H1 (cell line): ENCODE data around the gene AUH. TPM values are rescaled to one million over a fixed set of nuclear protein-coding genes. Genes with fewer than 3 reads are reported as not detected.

Experiments used
- CTCF ChIA-PET: fragments of 300-600 bp; sonication (Branson Sonifier 250); formaldehyde crosslinking; loops from one replicate; lab custom pipeline; 2021; ENCODE audit not compliant: partially characterized antibody; lab: Charles Lee
- POLR2A ChIA-PET: fragments of 300-600 bp; sonication (Branson Sonifier 250); formaldehyde crosslinking; loops from one replicate; lab custom pipeline; 2021; ENCODE audit warnings: inconsistent platforms; ENCODE audit not compliant: partially characterized antibody; lab: Charles Lee
- DNase-seq, 2 experiments: peaks; one replicate each; pipeline versions ENCODE4 v3.0.0 to v3.0.0-alpha.2; 2010 to 2022; ENCODE audit warnings: low spot score in 2 of 2, low read depth in 1 of 2, mixed read lengths in 1 of 2
- FAIRE-seq: peaks from 2 replicates; lab custom pipeline; 2011; peaks lifted over from hg19 to GRCh38; lab: Jason Lieb, UNC
- H2AFZ ChIP-seq: 2 replicates; pipeline ENCODE4 v1.8.1; 2012; ENCODE audit warnings: low read length, inconsistent platforms
- H2AK5ac ChIP-seq: 2 replicates; pipeline ENCODE4 v1.6.1; 2013; ENCODE audit warnings: low read depth, low read length
- H2BK120ac ChIP-seq: replicated peaks from 2 replicates; pipeline ENCODE3; 2013; ENCODE audit warnings: low read depth, low read length, inconsistent platforms
- H2BK12ac ChIP-seq: 2 replicates; pipeline ENCODE4 v1.6.1; 2013; ENCODE audit warnings: low read depth, low read length
- H2BK15ac ChIP-seq: 2 replicates; pipeline ENCODE4 v1.6.1; 2013; ENCODE audit warnings: low read length
- H2BK20ac ChIP-seq: 2 replicates; pipeline ENCODE4 v1.6.1; 2013; ENCODE audit warnings: low read length
- H2BK5ac ChIP-seq: 2 replicates; pipeline ENCODE4 v1.6.1; 2013; ENCODE audit warnings: low read depth, low read length
- H3K14ac ChIP-seq: 2 replicates; pipeline ENCODE4 v1.6.1; 2013; ENCODE audit warnings: inconsistent platforms; ENCODE audit not compliant: insufficient read length
- H3K18ac ChIP-seq: 2 replicates; pipeline ENCODE4 v1.6.1; 2013; ENCODE audit warnings: low read length; ENCODE audit errors: extremely low read depth
- H3K23ac ChIP-seq: 2 replicates; pipeline ENCODE4 v1.6.1; 2013; ENCODE audit warnings: inconsistent platforms; ENCODE audit not compliant: insufficient read length
- H3K23me2 ChIP-seq: 2 replicates; pipeline ENCODE4 v1.6.1; 2013; ENCODE audit warnings: low read depth, low read length
- H3K27ac ChIP-seq: 2 replicates; pipeline ENCODE4 v1.6.1; 2011; ENCODE audit warnings: low read depth, low read length, inconsistent platforms
- H3K27me3 ChIP-seq, 4 experiments: replicated peaks in 1 of 4; 1 replicate in 1 of 4; 2 replicates in 3 of 4; pipeline versions ENCODE4 v1.6.1 to v1.8.1; 2011 to 2013; ENCODE audit warnings: low read length in 3 of 4, mild to moderate bottlenecking in 3 of 4, inconsistent platforms in 2 of 4, mixed read lengths in 2 of 4, moderate library complexity in 1 of 4; ENCODE audit not compliant: control insufficient read depth in 3 of 4, insufficient read depth in 3 of 4; ENCODE audit errors: extremely low read depth in 1 of 4
- H3K36me3 ChIP-seq, 4 experiments: 2 replicates each; pipeline versions ENCODE4 v1.6.1 to v1.8.1; 2011 to 2013; ENCODE audit warnings: mild to moderate bottlenecking in 4 of 4, low read length in 3 of 4, moderate library complexity in 2 of 4, control low read depth in 1 of 4, inconsistent platforms in 1 of 4; ENCODE audit not compliant: insufficient read depth in 4 of 4, control insufficient read depth in 2 of 4
- H3K4ac ChIP-seq: replicated peaks from 2 replicates; pipeline ENCODE3; 2013; ENCODE audit warnings: low read length, low read depth, mixed read lengths, inconsistent platforms; ENCODE audit not compliant: insufficient read length
- H3K4me1 ChIP-seq, 4 experiments: replicated peaks in 1 of 4; 1 replicate in 1 of 4; 2 replicates in 3 of 4; pipeline versions ENCODE4 v1.6.1 to v1.8.1; 2011 to 2013; ENCODE audit warnings: low read length in 3 of 4, inconsistent platforms in 2 of 4, mixed read lengths in 1 of 4; ENCODE audit not compliant: insufficient read depth in 4 of 4, control insufficient read depth in 3 of 4
- H3K4me2 ChIP-seq, 2 experiments: 2 replicates each; pipeline versions ENCODE4 v1.6.1 to v1.8.1; 2011 to 2013; ENCODE audit warnings: low read depth in 2 of 2, low read length in 2 of 2, control low read depth in 1 of 2, inconsistent platforms in 1 of 2, mild to moderate bottlenecking in 1 of 2; ENCODE audit not compliant: insufficient read depth in 1 of 2
- H3K4me3 ChIP-seq, 4 experiments: fragments of 200-600, 300-600 bp in 1 of 4; sonication (generic), shearing (Covaris generic), sonication (Bioruptor Twin) in 1 of 4; 2 replicates each; pipeline versions ENCODE4 v1.5.1 to v1.8.1; 2011 to 2016; ENCODE audit warnings: low read length in 4 of 4, low read depth in 3 of 4, control low read depth in 2 of 4, inconsistent platforms in 2 of 4, mild to moderate bottlenecking in 2 of 4, mixed read lengths in 1 of 4, moderate library complexity in 1 of 4; ENCODE audit not compliant: insufficient read depth in 2 of 4; ENCODE audit errors: extremely low read depth in 1 of 4
- H3K56ac ChIP-seq: replicated peaks from 2 replicates; pipeline ENCODE3; 2013; ENCODE audit warnings: low read depth, mild to moderate bottlenecking, mixed read lengths, low read length, inconsistent platforms; ENCODE audit not compliant: insufficient read length
- H3K79me1 ChIP-seq: 2 replicates; pipeline ENCODE4 v1.6.1; 2013; ENCODE audit warnings: low read depth, low read length, control low read depth
- H3K79me2 ChIP-seq, 2 experiments: 2 replicates each; pipeline versions ENCODE4 v1.6.1 to v1.8.1; 2012 to 2013; ENCODE audit warnings: low read length in 2 of 2, mild to moderate bottlenecking in 2 of 2, inconsistent platforms in 1 of 2; ENCODE audit not compliant: insufficient read depth in 2 of 2, control insufficient read depth in 1 of 2
- H3K9ac ChIP-seq, 4 experiments: replicated peaks in 1 of 4; 1 replicate in 1 of 4; 2 replicates in 3 of 4; pipeline versions ENCODE4 v1.6.1 to v1.8.1; 2011 to 2013; ENCODE audit warnings: low read depth in 3 of 4, low read length in 3 of 4, control low read depth in 2 of 4, mild to moderate bottlenecking in 2 of 4, moderate library complexity in 2 of 4, inconsistent platforms in 1 of 4; ENCODE audit errors: extremely low read depth in 1 of 4
- H3K9me3 ChIP-seq, 2 experiments: 2 replicates each; pipeline versions ENCODE4 v1.6.1 to v1.8.1; 2012 to 2013; ENCODE audit warnings: mild to moderate bottlenecking in 2 of 2, moderate library complexity in 2 of 2, control low read depth in 1 of 2, inconsistent platforms in 1 of 2, low read depth in 1 of 2, low read length in 1 of 2, mixed read lengths in 1 of 2; ENCODE audit not compliant: insufficient read depth in 2 of 2
- H4K20me1 ChIP-seq, 2 experiments: replicated peaks in 1 of 2; 2 replicates each; pipeline versions ENCODE3 to v1.8.1; 2011 to 2013; ENCODE audit warnings: inconsistent platforms in 2 of 2, low read length in 2 of 2, mild to moderate bottlenecking in 1 of 2; ENCODE audit not compliant: insufficient read depth in 2 of 2, control insufficient read depth in 1 of 2
- H4K5ac ChIP-seq: 2 replicates; pipeline ENCODE4 v1.6.1; 2013; ENCODE audit warnings: low read length, low read depth, mixed read lengths, inconsistent platforms; ENCODE audit not compliant: insufficient read length
- H4K8ac ChIP-seq: 2 replicates; pipeline ENCODE4 v1.8.0; 2013; ENCODE audit warnings: mild to moderate bottlenecking, moderate library complexity, low read length, inconsistent platforms; ENCODE audit not compliant: insufficient read depth; ENCODE audit errors: extremely low read depth
- H4K91ac ChIP-seq: replicated peaks from 2 replicates; pipeline ENCODE3; 2013; ENCODE audit warnings: low read length, mixed read lengths, inconsistent platforms; ENCODE audit not compliant: insufficient read length
- ASH2L ChIP-seq: fragments of 200-600, 300-600 bp; sonication (generic); IDR thresholded peaks from one replicate; pipeline ENCODE4 v1.7.1; 2017; ENCODE audit warnings: low read length
- CEBPB ChIP-seq: IDR thresholded peaks from 2 replicates; pipeline ENCODE4 v1.6.1; 2012; ENCODE audit warnings: low read depth, low read length
- E2F6 ChIP-seq: IDR thresholded peaks from 2 replicates; pipeline ENCODE4 v1.6.1; 2012; ENCODE audit warnings: inconsistent platforms
- KDM5A ChIP-seq: fragments of 200-600 bp; IDR thresholded peaks from 2 replicates; pipeline ENCODE4 v1.7.1; 2012; ENCODE audit warnings: mild to moderate bottlenecking, low read length, inconsistent platforms, mixed read lengths
- NANOG ChIP-seq: IDR thresholded peaks from 2 replicates; pipeline ENCODE4 v1.6.1; 2011; ENCODE audit warnings: low read length, low read depth, mild to moderate bottlenecking, inconsistent platforms; ENCODE audit not compliant: insufficient read depth, poor library complexity, severe bottlenecking
- POLR2AphosphoS5 ChIP-seq: IDR thresholded peaks from 2 replicates; pipeline ENCODE4 v1.6.1; 2011; ENCODE audit warnings: low read depth, low read length
- POU5F1 ChIP-seq: IDR thresholded peaks from 2 replicates; pipeline ENCODE4 v1.6.1; 2011; ENCODE audit warnings: low read depth, mild to moderate bottlenecking, low read length, moderate library complexity
- YY1 ChIP-seq: IDR thresholded peaks from 2 replicates; pipeline ENCODE4 v1.6.1; 2011; ENCODE audit warnings: low read depth, mild to moderate bottlenecking, low read length
- WGBS, 2 experiments: shearing (Covaris generic) in 1 of 2; methylation state at CpG; one replicate each; pipeline versions ENCODE4 v1.1.6 to v1.1.7; 2013 to 2015; ENCODE audit warnings: low lambda C conversion rate in 2 of 2, mixed read lengths in 2 of 2, inconsistent platforms in 1 of 2, low coverage in 1 of 2, missing lambda C conversion rate in 1 of 2; ENCODE audit not compliant: insufficient replicate concordance in 2 of 2, insufficient coverage in 1 of 2, insufficient read length in 1 of 2; ENCODE audit errors: extremely low coverage in 1 of 2, missing lambda C conversion rate in 1 of 2; 5-methylcytosine and 5-hydroxymethylcytosine counted together
- polyA plus RNA-seq, 7 experiments: library from polyadenylated mRNA; depleted of rRNA in 3 of 7; stranded (reverse) in 5 of 7; unstranded in 2 of 7; fragments of >200 nt in 5 of 7; fragments of 200-250 nt in 2 of 7; gene quantifications; 1 replicate in 5 of 7; 2 replicates in 1 of 7; 4 replicates in 1 of 7; pipeline versions ENCODE4 v1.2.1 to v1.2.3, GENCODE V29; 2011 to 2013; ENCODE audit warnings: missing spikeins in 2 of 7, mixed read lengths in 2 of 7
- total RNA-seq: library from RNA; stranded (reverse); fragmentation: NEBNext Ultra II Directional; extraction: Animal tissue kit (Norgen Biotek cat#: 25700); gene quantifications from 2 replicates; pipeline ENCODE4 v1.2.1, GENCODE V29; 2021

AUH gene
- total and polyA plus RNA-seq, 2 of the 8 experiments (the other 6 are each of a cell fraction or from before 2014, with no cell fraction given): 5.8 to 21.9 TPM

- Histone ChIP-seq H3K9me3 (no peaks in the 10 kb centered on the region), H3K79me2 (no peaks in the 10 kb centered on the region), H3K27ac (no peak overlapping the region), H3K4me3 (no peak overlapping the region), H3K23ac (no peak overlapping the region), H3K4me1 (no peaks in the 10 kb centered on the region), H4K5ac (no peak overlapping the region), H3K4ac (no peak overlapping the region), H3K23me2 (no peaks in the 10 kb centered on the region), H3K14ac (no peak overlapping the region), H2AK5ac (no peak overlapping the region), H2BK15ac (no peak overlapping the region), H2BK5ac (no peak overlapping the region), H3K56ac (no peak overlapping the region), H4K91ac (no peak overlapping the region), H2BK120ac (no peak overlapping the region), H3K9ac (no peak overlapping the region), H3K36me3 (peaks cover 0 to under 1% (median 0%) of the 10 kb centered on the region in 4 experiments; a peak in 1 of 8 replicates), H3K79me1 (no peaks in the 10 kb centered on the region; the same call in 1 of the 2 replicates), H3K4me2 (no peak overlapping the region), H2BK20ac (no peak overlapping the region), H4K20me1 (no peaks in the 10 kb centered on the region), H2AFZ (no peak overlapping the region), H3K27me3 (no peaks in the 10 kb centered on the region), H3K18ac (no peak overlapping the region), H4K8ac (no peak overlapping the region), H2BK12ac (no peak overlapping the region)
- DNase-seq: no peak
- FAIRE-seq: no peak
- CTCF ChIA-PET: no interaction called here
- 89% methylated on average over 7 of the region's 7 CpGs; no CpG with 5 or more reads in 1 of the 2 experiments for WGBS, 2 experiments
- TF ChIP-seq NANOG: no peak
- TF ChIP-seq CEBPB: no peak
- no peak for TF ChIP-seq POU5F1
- no peak for TF ChIP-seq YY1
- no peak for TF ChIP-seq POLR2AphosphoS5
- no peak for TF ChIP-seq E2F6
- no peak for TF ChIP-seq KDM5A
- no peak for TF ChIP-seq ASH2L
- POLR2A ChIA-PET: interaction anchor here (1.3 kb wide), 1 partner anchor 14 kb away, joined by 3 read pairs; no protein-coding TSS in a partner anchor
Measured at GRCh38 chr9:91331849-91332248, 29.9 kb downstream of the AUH start.
